GM21423 (cell line): ENCODE results near the gene SLC3A2.
"Not testable (repeated sequence)": the region's sequence is repeated elsewhere in the genome, so short reads cannot be mapped to it uniquely, and the experiment has no call there.

Experiments
- ATAC-seq: cut with Tn5 transposase; IDR thresholded peaks from one replicate; pipeline ENCODE4 v1.9.1; 2021; ENCODE audit warnings: mild to moderate bottlenecking, moderate library complexity; ENCODE audit not compliant: unreplicated experiment

Gene SLC3A2

DNA sequence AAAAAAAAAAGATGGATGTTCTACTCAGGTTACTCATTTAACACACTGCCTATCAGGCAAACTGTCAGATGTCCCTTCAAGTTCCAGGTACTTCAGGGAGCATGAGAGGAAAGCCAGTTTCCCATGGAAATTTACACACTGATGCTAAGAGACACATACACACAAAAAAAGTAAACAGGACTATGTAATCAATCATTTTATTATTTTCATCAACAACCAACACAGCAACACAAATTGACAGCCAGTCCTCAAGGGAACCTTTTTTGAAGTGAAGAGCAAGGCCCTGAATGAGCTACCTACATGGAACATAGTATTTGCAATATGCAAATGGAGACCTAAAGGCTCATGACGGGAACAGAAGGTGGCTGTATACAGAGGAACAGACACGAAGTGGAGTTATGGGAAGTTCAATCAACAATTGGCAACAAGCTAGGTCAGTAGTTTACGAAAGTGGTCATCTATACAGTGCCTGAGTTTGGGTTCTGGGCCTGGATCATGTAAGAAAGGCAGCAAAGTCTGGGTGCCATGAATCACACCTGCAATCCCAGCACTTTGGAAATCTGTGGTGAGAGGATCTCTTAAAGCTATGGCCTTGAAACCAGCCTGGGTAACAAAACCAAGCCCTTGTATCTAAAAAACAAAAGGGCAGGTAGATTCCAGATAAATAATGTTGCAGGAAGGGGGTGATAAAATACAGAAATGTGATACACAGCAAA, 28.7 kb upstream of the SLC3A2 start:
- ATAC-seq: no peak

DNA sequence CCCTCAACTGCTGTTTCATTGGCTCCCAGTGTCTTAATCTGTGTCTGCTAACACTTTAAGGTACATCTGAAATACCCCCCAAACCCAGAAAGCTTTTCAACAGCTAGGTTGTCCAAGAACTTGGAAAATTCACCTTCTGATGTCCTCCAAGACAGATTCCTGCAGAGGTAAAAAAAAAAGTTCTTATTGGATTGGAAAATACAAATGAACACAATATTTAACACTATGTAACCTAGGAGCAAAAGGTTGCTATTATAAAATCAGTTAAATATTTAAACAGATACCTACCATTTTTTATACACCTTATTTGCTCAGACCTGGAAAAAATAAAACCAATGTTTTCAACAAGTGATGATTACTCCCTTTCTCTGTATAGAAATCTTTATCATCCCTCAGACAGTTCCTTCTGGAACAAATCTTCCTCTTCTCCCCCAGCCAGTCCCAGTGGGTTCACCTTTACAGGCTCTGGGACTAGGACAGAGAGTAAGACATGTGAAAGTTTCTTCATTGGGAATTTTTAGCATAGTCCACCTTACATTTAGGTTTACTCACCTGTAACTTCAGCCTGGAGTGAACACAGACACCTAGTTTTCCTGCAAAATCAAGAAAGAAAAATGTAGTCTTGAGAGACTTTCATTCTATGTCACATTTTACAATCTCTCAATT, 28.0 kb upstream of the SLC3A2 start:
- no peak for ATAC-seq

DNA sequence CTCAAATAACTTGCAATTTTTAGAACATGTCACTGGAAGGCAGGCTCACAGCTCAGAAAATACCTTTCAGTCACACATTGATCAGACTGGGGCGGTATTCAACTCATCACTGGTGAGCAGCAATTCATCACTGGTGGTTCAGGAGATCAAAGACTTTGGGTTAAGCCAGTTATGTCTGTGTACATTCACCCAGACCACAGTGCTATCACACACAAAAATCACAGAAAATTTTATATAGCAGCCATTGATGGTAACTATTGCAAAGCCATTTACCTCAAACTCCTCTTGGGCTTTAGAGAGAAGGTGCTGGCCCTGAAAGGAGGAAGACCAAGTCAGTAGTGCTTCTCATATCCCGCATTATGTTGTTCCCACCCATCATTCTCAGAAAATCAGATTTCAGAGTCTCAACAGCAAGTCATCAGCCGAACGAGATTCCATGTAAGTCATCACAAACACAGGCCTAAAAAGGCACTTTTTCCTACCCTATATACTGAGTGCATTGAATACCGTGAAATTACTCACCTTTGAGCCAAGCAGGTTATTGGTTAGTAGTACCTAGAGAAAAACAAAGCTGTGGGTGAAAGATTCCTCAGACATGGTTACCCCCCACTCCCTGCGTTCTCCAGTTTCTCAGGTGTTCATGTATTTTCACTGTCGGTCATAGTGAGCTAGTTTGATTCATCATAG, 27.3 kb upstream of the SLC3A2 start:
- no peak for ATAC-seq

DNA sequence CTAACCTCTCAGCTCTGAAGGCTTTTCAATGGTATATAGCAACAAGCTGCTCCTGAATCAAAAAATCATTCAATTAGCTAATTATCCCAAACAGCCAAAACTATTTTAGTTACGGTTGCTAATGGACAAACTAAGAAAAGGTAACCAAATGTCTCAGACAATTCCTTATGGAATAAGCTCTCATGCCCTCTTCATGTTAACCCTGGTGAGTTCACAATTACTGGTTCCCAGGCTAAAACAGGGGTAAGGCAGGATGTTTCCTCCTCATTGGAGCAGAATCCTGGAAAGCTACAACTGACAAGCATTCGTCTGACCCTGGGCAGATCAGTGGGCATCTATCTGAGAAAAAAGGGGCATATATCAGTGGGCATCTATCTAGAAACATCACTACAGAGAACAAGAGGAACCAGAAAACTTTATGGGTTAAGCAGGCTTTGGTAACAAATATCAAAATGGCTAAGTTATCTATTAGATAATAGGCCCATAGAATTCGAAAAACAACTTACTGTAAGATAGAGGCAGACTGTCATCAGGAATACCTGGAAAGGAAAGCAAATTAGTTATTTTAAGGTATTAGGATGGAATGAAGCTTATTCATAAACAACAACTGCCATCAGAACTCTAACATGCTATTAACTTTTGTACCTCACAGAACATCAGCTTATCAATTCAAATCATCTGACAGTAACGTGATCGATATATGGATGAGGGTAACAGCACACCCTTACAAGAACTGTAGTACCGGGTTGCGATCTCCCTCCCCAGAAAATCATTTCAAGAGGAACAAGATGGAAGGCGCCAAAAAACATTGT, 26.5 kb upstream of the SLC3A2 start:
- ATAC-seq: no peak

DNA sequence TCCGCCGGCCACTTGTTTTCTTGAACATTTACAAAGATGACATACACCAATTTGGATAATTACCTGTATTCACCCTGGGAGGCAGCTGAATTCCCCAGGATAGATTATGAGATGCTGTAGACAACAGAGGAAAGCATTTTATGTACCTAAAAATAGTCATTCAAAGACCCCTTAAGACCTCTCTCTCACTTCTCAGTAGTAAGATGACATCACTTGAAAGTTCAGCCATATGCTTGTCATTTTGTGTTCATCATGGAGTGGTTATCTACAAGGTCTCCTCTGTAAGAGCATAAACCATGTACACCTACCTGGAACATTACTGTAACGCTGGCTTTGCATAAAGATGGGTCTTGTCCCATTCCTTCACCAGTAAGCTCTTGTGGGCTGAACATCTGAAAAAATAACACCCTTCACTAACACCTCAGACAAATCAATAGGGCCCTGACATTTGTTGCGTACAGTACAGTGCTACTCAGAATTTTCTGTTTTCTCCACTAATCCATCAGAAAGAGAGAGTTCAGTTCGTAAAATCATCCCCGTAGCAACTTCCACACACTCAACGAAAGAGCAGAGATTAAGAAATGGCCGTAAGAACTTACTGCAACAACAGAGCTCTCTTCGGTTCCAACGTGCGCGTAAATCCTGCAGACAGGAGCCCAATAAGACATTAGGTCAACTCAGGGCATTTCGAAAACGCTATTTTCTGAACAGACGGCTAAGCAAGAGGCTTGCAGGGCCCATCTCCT, 25.7 kb upstream of the SLC3A2 start:
- no peak for ATAC-seq

DNA sequence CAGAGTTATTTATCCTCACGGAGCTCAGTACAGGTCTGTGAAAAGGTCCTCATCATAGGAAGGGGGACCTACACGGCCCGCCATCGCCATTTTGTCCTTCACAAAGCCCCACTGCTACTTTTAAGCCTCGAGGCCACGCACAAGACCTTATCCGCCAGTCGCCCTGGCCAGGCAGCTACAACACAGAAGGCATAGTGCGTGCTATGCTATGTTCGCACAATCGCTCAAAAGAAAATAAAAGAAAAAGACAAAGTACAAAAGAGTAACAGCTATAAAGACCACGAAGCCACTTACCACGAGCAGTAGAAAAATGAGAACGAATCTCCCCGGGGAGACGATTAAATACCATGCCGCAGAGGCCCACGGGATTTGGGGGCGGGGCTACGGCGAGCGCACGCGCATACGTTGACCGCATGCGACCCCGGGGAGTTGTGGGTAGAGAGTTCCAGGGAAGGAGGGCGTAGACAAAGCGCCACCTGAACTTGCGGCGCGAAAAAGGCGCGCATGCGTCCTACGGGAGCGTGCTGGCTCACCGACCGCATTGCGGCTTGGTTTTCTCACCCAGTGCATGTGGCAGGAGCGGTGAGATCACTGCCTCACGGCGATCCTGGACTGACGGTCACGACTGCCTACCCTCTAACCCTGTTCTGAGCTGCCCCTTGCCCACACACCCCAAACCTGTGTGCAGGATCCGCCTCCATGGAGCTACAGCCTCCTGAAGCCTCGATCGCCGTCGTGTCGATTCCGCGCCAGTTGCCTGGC, 24.9 kb upstream of the SLC3A2 start:
- peak; percentile 81 for ATAC-seq

DNA sequence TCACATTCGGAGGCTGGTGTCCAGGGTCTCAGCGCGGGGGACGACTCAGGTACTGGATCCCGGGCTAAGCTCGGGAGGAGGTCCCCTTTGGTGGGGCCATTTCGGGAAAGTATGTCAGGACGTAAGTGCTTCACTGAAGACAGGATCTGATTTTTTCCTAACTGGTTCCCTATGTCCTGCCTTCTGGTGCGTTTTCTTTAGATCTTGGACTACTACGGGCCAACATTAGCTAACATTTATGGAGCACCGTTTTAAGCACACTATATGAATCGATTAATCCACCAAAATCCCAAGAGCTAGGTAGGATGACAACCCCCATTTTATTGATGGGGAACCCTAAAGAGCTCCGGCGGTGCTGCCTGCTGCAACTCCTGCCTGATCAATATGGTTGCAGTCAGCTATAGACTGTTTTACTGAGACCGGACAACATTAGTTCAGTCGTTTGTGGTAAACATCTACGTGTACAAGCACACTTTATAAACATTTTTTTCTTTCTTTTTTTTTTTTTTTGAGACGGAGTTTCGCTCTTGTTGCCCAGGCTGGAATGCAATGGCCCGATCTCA, 24.3 kb upstream of the SLC3A2 start:
- ATAC-seq: no peak

DNA sequence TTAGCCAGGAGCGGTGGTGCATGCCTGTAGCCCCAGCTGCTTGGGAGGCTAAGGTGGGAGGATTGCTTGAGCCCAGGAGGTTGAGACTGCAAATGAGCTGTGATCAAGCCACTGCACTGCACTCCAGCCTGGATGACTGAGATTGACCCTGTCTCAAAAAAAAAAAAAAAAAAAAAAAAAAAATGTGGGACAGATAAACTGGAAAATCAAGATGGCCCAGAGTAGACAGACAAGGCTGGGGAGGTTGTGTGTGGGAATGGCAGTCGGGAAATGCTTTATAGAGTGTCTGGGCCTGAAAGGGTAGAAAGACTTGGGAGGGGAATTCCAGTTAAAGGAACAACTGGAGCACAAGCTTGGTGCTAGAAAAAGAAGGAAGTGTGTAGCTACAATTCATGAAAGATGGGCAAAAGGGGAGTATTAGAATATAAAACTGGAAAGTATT, 23.1 kb upstream of the SLC3A2 start:
- no peak for ATAC-seq

DNA sequence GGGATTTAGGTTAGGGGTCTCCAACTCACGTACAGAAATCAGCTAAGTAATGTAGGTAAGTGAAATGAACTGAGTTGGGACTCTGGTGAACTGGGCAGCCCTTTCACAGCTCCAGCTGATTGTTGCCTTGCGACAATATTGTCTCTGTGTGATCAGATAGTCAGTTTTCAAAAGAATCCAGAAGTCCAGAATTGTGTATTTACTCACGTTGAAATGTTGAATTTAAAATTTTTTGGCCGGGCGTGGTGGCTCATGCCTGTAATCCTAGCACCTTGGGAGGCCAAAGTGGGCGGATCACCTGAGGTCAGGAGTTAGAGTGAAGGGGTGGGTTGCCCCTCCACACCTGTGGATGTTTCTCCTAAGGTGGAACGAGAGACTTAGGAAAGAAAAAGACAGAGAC, 22.5 kb upstream of the SLC3A2 start:
- ATAC-seq: no peak

DNA sequence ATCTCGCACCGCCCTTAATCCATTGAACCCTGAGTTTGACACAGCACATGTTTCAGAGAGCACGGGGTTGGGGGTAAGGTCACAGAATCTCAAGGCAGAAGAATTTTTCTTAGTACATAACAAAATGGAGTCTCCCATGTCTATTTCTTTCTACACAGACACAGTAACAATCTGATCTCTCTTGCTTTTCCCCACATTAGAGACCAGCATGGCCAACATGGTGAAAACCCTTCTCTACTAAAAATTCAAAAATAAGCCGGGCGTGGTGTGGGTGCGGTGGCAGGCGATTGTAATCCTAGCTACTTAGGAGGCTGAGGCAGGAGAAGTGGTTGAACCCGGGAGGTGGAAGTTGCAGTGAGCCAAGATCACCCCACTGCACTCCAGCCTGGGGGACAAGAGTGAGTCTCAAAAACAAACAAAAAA, 21.4 kb upstream of the SLC3A2 start:
- ATAC-seq: not testable (repeated sequence)

DNA sequence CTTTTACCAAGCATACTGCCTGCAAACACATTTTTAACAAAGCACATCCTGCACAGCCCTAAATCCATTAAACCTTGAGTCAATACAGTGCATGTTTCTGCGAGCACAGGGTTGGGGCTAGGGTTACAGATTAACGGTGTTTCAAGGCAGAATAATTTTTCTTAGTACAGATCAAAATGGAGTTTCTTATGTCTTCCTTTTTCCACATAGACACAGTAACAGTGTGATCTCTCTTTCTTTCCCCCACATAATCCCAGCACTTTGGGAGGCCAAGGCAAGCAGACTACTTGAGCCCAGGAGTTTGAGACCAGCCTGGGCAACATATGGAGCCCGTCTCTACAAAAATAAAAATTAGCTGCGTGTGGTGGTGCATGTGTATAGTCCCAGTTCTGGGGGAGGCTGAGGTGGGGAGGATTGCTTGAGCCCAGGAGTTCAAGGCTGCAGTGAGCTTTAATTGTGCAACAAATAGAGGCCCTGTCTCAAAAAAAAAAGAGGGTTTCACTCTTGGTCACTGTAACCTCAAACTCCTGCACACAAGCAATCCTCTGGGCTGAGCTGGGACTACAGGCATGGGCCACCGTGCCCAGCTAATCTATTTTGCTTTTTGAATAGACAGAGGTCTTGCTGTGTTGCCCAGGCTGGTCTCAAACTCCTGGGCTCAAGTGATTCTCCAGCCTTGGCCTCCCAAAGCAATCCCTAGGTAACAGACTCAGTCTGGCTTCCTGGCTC, 19.7 kb upstream of the SLC3A2 start:
- no peak for ATAC-seq

DNA sequence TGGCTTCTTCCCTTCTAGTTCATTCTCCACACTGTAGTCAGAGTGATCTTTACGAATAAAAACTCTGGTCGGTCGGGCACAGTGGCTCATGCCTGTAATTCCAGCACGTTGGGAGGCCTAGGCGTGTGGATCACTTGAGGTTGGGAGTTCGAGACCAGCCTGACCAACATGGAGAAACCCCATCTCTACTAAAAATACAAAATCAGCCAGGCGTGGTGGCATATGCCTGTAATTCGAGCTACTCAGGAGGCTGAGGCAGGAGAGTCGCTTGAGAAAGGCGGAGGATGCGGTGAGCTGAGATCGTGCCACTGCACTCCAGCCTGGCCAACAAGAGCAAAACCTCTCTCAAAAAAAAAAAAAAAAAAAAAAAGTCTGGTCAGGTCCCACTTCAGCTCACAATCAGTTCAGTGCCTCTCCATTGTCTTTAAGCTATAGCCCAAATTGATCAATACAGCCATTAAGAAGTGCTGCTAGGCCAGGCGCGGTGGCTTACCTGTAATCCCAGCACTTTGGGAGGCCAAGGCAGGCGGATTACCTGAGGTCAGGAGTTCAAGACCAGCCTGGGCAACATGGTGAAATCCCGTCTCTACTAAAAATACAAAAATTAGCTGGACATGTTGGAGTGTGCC, 19.0 kb upstream of the SLC3A2 start:
- ATAC-seq: not testable (repeated sequence)

DNA sequence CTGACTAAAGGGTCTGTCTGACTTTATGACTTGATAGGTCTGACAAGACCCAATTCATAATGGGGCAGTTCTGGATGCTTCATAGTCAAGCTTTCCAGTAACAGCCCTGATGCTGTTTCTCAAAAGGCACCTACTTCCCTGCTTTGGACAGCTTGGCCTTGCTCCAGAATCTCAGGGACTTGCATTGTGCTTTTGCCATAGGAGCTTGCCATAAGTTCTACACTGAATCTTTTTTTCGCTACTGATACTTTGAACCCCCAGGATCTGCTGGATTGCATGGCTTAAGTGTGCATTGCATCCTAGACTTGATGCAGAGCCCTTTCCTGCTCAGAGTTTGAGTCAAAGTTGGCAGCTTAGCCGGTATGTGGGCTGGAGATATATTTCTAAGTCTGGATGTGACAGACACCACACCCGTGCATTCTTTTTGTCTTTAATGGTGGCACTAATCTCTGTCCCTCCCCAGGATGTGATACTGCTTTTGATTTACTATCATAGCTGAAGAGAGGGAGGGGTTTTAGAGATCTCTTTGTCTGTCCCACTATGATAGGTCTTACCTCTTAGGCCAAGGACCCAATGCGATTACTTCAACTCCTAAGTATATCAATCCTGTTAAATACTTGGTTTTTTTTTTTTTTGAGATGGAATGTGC, 16.9 kb upstream of the SLC3A2 start:
- ATAC-seq: no peak

DNA sequence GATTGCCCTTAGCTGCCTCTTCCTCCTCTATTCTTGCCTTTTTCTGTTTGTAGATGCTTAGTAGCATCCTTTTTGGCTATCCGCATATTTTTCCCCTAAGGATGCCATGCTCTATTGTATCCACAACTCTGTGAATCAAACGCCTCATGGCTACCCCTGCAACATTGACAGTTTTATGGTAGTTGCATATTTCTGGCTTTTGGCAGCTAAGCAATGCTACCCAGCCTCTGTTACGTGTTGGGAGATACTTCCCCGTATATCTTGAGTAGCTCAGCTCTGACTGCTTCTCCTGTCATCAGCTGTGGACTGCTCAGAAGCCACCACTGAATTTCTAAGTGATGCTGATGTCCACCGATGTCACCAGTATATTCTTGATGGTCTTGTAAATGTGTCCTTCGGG, 15.1 kb upstream of the SLC3A2 start:
- ATAC-seq: no peak

DNA sequence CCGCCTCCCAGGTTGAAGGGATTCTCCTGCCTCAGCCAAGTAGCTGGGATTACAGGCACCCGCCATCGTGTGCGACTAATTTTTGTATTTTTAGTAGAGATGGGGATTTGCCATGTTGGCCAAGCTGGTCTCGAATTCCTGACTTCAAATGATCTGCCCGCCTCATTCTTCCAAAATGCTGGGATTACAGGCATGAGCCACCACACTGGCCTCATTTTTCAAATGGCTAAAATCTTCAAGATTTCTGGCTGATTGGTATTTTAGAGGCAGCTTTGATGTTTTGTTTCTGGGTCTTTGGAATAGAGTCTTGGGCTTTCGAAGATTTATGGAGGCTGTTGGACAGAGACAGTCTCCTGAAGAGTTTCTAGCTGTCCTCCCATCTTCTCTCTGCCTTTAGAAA, 5.8 kb upstream of the SLC3A2 start:
- no peak for ATAC-seq

DNA sequence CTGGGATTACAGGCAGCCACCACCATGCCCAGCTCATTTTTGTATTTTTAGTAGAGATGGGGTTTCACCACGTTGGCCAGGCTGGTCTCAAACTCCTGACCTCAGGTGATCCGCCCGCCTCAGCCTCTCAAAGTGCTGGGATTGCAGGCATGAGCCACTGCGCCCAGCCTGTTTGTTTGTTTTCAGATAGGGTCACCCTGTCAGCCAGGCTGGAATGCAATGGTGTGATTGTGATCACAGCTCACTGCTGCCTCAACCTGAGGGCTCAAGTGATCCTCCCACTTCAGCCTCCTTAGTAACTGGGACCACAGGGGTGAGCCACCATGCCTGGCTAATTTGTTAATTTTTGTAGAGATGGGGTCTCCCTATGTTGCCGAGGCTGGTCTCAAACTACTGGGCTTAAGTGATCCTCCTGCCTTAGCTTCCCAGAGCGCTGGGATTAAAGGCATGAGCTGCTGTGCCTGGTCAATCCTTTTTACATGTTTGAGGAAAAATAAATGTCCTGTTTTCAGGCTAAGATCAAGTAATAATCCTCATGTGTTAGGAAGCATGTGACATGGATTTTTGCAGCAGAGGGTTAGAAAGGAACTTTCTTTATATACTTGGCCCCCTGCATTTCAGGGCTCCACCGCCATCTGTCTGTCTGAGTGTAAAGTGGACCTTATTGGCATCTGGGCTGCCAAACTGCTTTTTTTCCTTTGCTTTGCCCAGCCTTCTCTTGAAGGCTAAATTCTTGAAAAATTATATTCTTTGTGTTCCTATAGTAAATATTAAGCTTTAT, 4.8 kb upstream of the SLC3A2 start:
- no peak for ATAC-seq

DNA sequence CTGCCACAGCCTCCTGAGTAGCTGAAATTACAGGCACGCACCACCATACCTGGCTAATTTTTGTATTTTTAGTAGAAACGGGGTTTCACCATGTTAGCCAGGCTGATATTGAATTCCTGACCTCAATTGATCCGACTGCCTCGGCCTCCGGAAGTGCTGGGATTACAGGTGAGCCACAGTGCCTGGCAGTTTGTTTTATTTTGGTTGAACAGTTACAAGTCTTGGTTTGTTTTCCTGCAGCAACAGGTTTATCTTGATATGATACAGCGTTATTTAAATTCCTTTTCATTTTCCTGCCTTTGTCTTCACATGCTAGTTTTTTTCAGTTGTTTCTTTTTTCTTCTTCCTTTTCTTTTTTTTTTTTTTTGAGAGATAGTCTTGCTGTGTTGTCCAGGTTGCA, 4.0 kb upstream of the SLC3A2 start:
- no peak for ATAC-seq
